ENCODE measurements around the gene MRPL58.

- TF ChIP-seq CTCF (IDR thresholded peaks at IDR 0.05), result no peak
- TF ChIP-seq POLR2A (IDR thresholded peaks at IDR 0.05), result no peak
- no peak for TF ChIP-seq POLR2AphosphoS5 (IDR thresholded peaks at IDR 0.05; ENCODE audit: insufficient read depth in 1 of 2, low read depth in 1 of 2)
Measured at GRCh38 chr17:75019146-75019545, 6.7 kb downstream of the MRPL58 start.
